ENCODE data around the gene NSDHL. TPM values are rescaled to one million over a fixed set of nuclear protein-coding genes. Genes with fewer than 3 reads are reported as not detected.

NSDHL gene
- total RNA-seq, 2 donors from 2014 or later: 11.6 to 13.8 TPM

GRCh38 chrX:152886716-152887115, 55.9 kb downstream of the NSDHL start:
- H3K27ac ChIP-seq: no peak overlapping the region
- H3K27me3 ChIP-seq (replicated peaks; ENCODE audit: insufficient read depth): no peaks in the 10 kb centered on the region
- no peak for DNase-seq (ENCODE audit: low spot score)
- H3K4me1 ChIP-seq (replicated peaks): no peaks in the 10 kb centered on the region
- 6% methylated on average over 3 of the region's 3 CpGs for WGBS
- H3K36me3 ChIP-seq: no peaks in the 10 kb centered on the region
- H3K4me3 ChIP-seq: no peak overlapping the region
- intact Hi-C loops (cut with DNase I): no loop called here
- H3K9me3 ChIP-seq: no peaks in the 10 kb centered on the region
- TF ChIP-seq POLR2A (IDR thresholded peaks at IDR 0.05) (no peak), POLR2AphosphoS5 (IDR thresholded peaks at IDR 0.05) (no peak), CTCF (IDR thresholded peaks at IDR 0.05) (no peak)

GRCh38 chrX:152892499-152892898, 61.6 kb downstream of the NSDHL start:
- H3K36me3 ChIP-seq: no peaks in the 10 kb centered on the region
- no peak for TF ChIP-seq POLR2AphosphoS5 (IDR thresholded peaks at IDR 0.05)
- no peak for TF ChIP-seq CTCF (IDR thresholded peaks at IDR 0.05)
- TF ChIP-seq POLR2A (IDR thresholded peaks at IDR 0.05): no peak
- no peaks in the 10 kb centered on the region for H3K27me3 ChIP-seq (replicated peaks; ENCODE audit: insufficient read depth)
- 78% methylated on average over 4 of the region's 4 CpGs for WGBS
- no peak overlapping the region for H3K27ac ChIP-seq
- no peak overlapping the region for H3K4me3 ChIP-seq
- no peaks in the 10 kb centered on the region for H3K9me3 ChIP-seq
- intact Hi-C loops (cut with DNase I): no loop called here
- H3K4me1 ChIP-seq (replicated peaks): no peaks in the 10 kb centered on the region
- no peak for DNase-seq (ENCODE audit: low spot score)

GRCh38 chrX:152892999-152893891, 62.4 kb downstream of the NSDHL start:
- Histone ChIP-seq H3K4me3 (no peak overlapping the region), H3K27ac (no peak overlapping the region), H3K4me1 (replicated peaks) (no peaks in the 10 kb centered on the region), H3K27me3 (replicated peaks; ENCODE audit: insufficient read depth) (no peaks in the 10 kb centered on the region), H3K36me3 (no peaks in the 10 kb centered on the region), H3K9me3 (no peaks in the 10 kb centered on the region)
- DNase-seq (ENCODE audit: low spot score): no peak
- no peak for TF ChIP-seq POLR2A (IDR thresholded peaks at IDR 0.05)
- no peak for TF ChIP-seq POLR2AphosphoS5 (IDR thresholded peaks at IDR 0.05)
- no peak for TF ChIP-seq CTCF (IDR thresholded peaks at IDR 0.05)
- WGBS: 69% methylated on average over 21 of the region's 22 CpGs
- intact Hi-C loops (cut with DNase I): no loop called here

GRCh38 chrX:152893980-152894610, 63.2 kb downstream of the NSDHL start:
- no peak overlapping the region for H3K27ac ChIP-seq
- intact Hi-C loops (cut with DNase I): no loop called here
- H3K4me1 ChIP-seq (replicated peaks): no peaks in the 10 kb centered on the region
- H3K36me3 ChIP-seq: no peaks in the 10 kb centered on the region
- 86% methylated on average over 6 of the region's 9 CpGs for WGBS
- no peak for DNase-seq (ENCODE audit: low spot score)
- H3K4me3 ChIP-seq: no peak overlapping the region
- TF ChIP-seq POLR2AphosphoS5 (IDR thresholded peaks at IDR 0.05) (no peak), POLR2A (IDR thresholded peaks at IDR 0.05) (no peak), CTCF (IDR thresholded peaks at IDR 0.05) (no peak)
- H3K27me3 ChIP-seq (replicated peaks; ENCODE audit: insufficient read depth): no peaks in the 10 kb centered on the region
- H3K9me3 ChIP-seq: no peaks in the 10 kb centered on the region

Measured in prostate gland (tissue), 2 donors.